ENCODE data around the gene KIRREL2. TPM values are rescaled to one million over a fixed set of nuclear protein-coding genes. Genes with fewer than 3 reads are reported as not detected.

Gene KIRREL2
- total RNA-seq, 2 donors from 2014 or later = 0.11 TPM; not detected in 1

- DNase-seq (peak; percentile 52 to 53), ATAC-seq (peak; percentile 65)
- intact Hi-C loops (cut with DNase I, micrococcal nuclease) = no loop called here
These were observed 12.8 kb upstream of the KIRREL2 start for GRCh38 chr19:35843676-35844481.

GRCh38 chr19:35844482-35845214 is 12.1 kb upstream of the KIRREL2 start:
- DNase-seq (no peak), ATAC-seq (no peak)
- intact Hi-C loops (cut with DNase I, micrococcal nuclease) = no loop called here

- intact Hi-C loops (cut with DNase I, micrococcal nuclease) = no loop called here
- peak; percentile 79 for ATAC-seq
- peak; percentile 50 to 65 for DNase-seq
These were observed 11.3 kb upstream of the KIRREL2 start for GRCh38 chr19:35845215-35846037.

- intact Hi-C loops (cut with DNase I, micrococcal nuclease) = no loop called here
- peak; percentile 64 for ATAC-seq
- DNase-seq = no peak
These were observed 10.6 kb upstream of the KIRREL2 start for GRCh38 chr19:35846038-35846668.

GRCh38 chr19:35847911-35848310 is 8.8 kb upstream of the KIRREL2 start:
- intact Hi-C loops (cut with DNase I, micrococcal nuclease) = no loop called here
- DNase-seq (no peak), ATAC-seq (no peak)

- intact Hi-C loops (cut with DNase I, micrococcal nuclease) = no loop called here
- ATAC-seq = no peak
- no peak for DNase-seq
These were observed 8.2 kb upstream of the KIRREL2 start for GRCh38 chr19:35848486-35848885.

- DNase-seq = no peak
- ATAC-seq = no peak
- intact Hi-C loops (cut with DNase I, micrococcal nuclease) = no loop called here
These were observed 7.7 kb upstream of the KIRREL2 start for GRCh38 chr19:35848919-35849505.

GRCh38 chr19:35851213-35852028 is 5.3 kb upstream of the KIRREL2 start:
- no peak for ATAC-seq
- no peak for DNase-seq
- intact Hi-C loops (cut with DNase I, micrococcal nuclease) = no loop called here

- DNase-seq (no peak), ATAC-seq (no peak)
- intact Hi-C loops (cut with DNase I, micrococcal nuclease) = no loop called here
These were observed 4.5 kb upstream of the KIRREL2 start, which contains the start of gene NPHS1 for GRCh38 chr19:35852029-35852780. Gene NPHS1, minus strand, starts transcription at chr19:35852504. Its CDS starts 667 bp downstream, at chr19:35851837.

GRCh38 chr19:35853038-35853756 is 3.5 kb upstream of the KIRREL2 start:
- no peak for DNase-seq

GRCh38 chr19:35858311-35858710 is 1.6 kb downstream of the KIRREL2 start:
- ATAC-seq (no peak), DNase-seq (no peak)
- intact Hi-C loops (cut with DNase I, micrococcal nuclease) = no loop called here

More at GRCh38 chr19:35853038-35853756, 3.5 kb upstream of the KIRREL2 start:
- ATAC-seq = no peak
- intact Hi-C loops (cut with DNase I, micrococcal nuclease) = no loop called here

- no peak for ATAC-seq
- intact Hi-C loops (cut with DNase I, micrococcal nuclease) = no loop called here
- no peak for DNase-seq
These were observed 2.7 kb downstream of the KIRREL2 start for GRCh38 chr19:35859414-35859813.

GRCh38 chr19:35860436-35860817 is 3.7 kb downstream of the KIRREL2 start:
- intact Hi-C loops (cut with DNase I, micrococcal nuclease) = no loop called here
- ATAC-seq = no peak
- DNase-seq = no peak

GRCh38 chr19:35860818-35861639 is 4.3 kb downstream of the KIRREL2 start:
- ATAC-seq (peak; percentile 71), DNase-seq (peak in 1 of 2 donors; percentile 19)
- intact Hi-C loops (cut with DNase I, micrococcal nuclease) = no loop called here

GRCh38 chr19:35861640-35862160 is 5.0 kb downstream of the KIRREL2 start:
- intact Hi-C loops (cut with DNase I, micrococcal nuclease) = no loop called here
- ATAC-seq (no peak), DNase-seq (no peak)

Measured in left colon (tissue), 2 donors.